GM19351 (cell line): Measurements from ENCODE around the gene SYDE1.

ENCODE experiments used
- ATAC-seq: cut with Tn5 transposase; IDR thresholded peaks from one replicate; pipeline ENCODE4 v1.9.1; 2021; ENCODE audit warnings: mild to moderate bottlenecking, moderate library complexity; ENCODE audit not compliant: unreplicated experiment

The SYDE1 gene

GRCh38 chr19:15108145-15108844, 1.1 kb downstream of the SYDE1 start:
- ATAC-seq: no peak

- ATAC-seq: no peak
Observed at GRCh38 chr19:15108845-15109767, 1.9 kb downstream of the SYDE1 start.

- ATAC-seq: no peak
Observed at GRCh38 chr19:15109768-15110417, 2.7 kb downstream of the SYDE1 start.

- ATAC-seq: no peak
Observed at GRCh38 chr19:15110418-15110815, 3.2 kb downstream of the SYDE1 start.

- ATAC-seq: no peak
Observed at GRCh38 chr19:15111758-15112157, 4.6 kb downstream of the SYDE1 start.

GRCh38 chr19:15112385-15112784, 5.2 kb downstream of the SYDE1 start:
- ATAC-seq: no peak

GRCh38 chr19:15113245-15114152, 6.3 kb downstream of the SYDE1 start:
- ATAC-seq: no peak

GRCh38 chr19:15114153-15114540, 6.9 kb downstream of the SYDE1 start:
- no peak for ATAC-seq

GRCh38 chr19:15115080-15115479, 7.9 kb downstream of the SYDE1 start:
- ATAC-seq: no peak

GRCh38 chr19:15115762-15116615, 8.8 kb downstream of the SYDE1 start:
- ATAC-seq: no peak

GRCh38 chr19:15116856-15117255, 9.7 kb downstream of the SYDE1 start:
- no peak for ATAC-seq

- no peak for ATAC-seq
Observed at GRCh38 chr19:15118248-15118647, 11.0 kb downstream of the SYDE1 start.

GRCh38 chr19:15118789-15119494, 11.7 kb downstream of the SYDE1 start:
- no peak for ATAC-seq

- no peak for ATAC-seq
Observed at GRCh38 chr19:15120135-15121026, 13.2 kb downstream of the SYDE1 start.

GRCh38 chr19:15122331-15123030, 15.3 kb downstream of the SYDE1 start:
- no peak for ATAC-seq

GRCh38 chr19:15123031-15123890, 16.1 kb downstream of the SYDE1 start:
- ATAC-seq: no peak
